ENCODE results near the gene GABRG3.
"Not testable (repeated sequence)": the region's sequence is repeated elsewhere in the genome, so short reads cannot be mapped to it uniquely, and the experiment has no call there.

Gene GABRG3

DNA sequence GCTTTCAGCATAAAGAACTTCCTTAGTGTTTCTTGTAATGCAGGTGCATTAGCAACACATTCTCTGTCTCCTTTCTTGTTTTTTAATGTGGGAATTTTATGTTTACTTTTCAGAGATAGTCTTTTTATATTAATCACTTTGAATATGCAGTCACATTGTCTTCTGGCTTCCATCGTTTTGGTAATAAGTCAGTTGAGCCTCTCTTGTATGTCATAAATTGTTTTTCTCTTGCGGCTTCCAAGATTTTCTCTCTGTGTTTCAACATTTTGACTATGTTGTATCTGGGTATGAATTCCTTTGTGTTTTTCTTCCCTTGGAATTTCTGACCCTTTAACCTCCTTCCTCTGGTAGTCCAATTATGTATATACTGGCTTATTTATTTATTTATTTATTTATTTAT is 25.3 kb downstream of the GABRG3 start:
- DNase-seq (ENCODE audit: low read depth): no peak

DNA sequence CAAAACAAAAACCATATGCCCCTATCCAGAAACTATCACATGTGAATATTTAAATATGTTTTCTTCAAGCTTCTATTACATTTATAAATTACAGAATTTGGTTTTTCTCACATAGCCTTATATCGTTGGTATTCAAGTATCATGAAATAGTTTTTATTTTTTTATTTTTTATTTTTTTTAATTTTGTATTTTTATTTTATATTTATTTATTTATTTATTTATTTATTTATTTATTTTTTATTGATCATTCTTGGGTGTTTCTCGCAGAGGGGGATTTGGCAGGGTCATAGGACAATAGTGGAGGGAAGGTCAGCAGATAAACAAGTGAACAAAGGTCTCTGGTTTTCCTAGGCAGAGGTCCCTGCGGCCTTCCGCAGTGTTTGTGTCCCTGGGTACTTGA is 32.0 kb downstream of the GABRG3 start:
- DNase-seq (ENCODE audit: low read depth): not testable (repeated sequence)

DNA sequence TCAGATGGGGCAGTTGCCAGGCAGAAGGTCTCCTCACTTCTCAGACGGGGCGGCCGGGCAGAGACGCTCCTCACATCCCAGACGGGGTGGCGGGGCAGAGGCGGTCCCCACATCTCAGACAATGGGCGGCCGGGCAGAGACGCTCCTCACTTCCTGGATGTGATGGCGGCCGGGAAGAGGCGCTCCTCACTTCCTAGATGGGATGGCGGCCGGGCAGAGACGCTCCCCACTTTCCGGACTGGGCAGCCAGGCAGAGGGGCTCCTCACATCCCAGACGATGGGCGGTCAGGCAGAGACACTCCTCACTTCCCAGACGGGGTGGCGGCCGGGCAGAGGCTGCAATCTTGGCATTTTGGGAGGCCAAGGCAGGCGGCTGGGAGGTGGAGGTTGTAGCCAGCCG is 33.2 kb downstream of the GABRG3 start:
- not testable (repeated sequence) for DNase-seq (ENCODE audit: low read depth)

DNA sequence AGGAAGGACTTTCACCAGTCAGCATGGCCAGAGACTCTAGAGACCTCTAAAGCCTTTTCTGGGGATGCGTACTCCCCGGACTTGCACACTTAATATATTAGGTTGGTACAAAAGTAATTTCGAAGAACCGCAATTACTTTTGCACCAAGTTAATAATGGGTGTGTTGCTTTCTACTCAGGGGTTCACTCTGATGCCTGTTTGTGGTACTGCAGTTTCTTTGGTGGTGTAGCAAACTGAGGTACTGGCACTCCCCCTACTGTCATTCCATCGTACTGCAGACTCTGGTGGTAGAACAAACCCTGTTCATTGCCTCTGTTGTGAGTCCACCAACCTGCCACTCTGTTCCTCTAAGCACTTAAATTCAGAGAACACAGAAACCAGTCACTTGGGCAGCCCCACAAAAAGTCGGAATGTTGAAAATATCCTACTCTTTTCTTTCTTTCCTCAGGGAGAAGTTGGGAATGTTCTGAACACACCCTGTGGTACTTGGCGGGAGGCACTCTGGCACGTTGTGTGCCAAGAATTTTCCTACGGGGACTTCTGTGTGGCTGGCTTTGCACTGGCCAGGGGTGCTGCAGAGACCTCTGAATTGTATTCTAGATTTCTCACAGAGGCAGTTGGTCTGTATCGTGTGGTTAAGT is 46.3 kb downstream of the GABRG3 start:
- no peak for DNase-seq (ENCODE audit: low read depth)

DNA sequence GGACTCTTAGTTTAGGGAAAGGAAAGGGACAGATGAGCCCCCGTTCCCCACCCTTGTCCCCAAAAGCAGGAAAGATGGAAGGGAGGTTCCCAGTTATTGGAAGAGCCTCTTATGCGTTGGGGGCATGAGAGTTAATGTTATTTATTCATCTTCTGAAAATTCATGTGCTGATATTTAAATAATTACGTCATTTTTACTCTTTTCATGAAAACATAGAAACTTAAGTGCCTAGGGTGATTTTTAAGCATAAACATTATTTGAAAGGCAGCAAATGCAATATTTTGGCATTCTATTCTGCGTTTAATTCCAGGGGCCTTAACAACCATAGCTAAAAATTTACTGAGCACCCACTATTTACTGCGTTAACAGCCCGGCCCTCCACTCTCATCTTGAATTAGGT is 48.7 kb downstream of the GABRG3 start:
- no peak for DNase-seq (ENCODE audit: low read depth)

DNA sequence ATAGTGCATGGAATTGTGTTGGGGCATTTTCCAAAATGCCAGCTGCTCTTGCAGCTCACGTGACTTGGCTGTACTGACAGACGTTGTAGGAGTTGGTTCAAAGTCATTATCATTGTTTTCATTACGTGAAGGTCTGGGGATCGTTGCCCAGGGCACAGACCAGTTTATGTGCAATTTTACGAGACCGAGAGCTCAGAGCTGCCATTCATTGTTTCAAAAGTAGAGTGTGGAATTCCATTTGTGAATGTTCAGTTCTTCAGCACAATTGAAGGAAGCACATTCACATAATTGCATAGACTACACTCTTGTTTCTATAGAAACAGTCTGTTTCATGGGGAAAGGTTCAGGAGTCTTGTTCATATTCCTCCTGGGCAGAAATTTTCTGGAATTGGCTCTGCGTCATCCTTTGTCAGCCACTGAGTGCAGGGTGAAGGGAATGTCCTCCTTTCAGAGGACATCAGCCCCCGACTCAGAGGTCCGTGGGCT is 54.5 kb downstream of the GABRG3 start:
- no peak for DNase-seq (ENCODE audit: low read depth)

DNA sequence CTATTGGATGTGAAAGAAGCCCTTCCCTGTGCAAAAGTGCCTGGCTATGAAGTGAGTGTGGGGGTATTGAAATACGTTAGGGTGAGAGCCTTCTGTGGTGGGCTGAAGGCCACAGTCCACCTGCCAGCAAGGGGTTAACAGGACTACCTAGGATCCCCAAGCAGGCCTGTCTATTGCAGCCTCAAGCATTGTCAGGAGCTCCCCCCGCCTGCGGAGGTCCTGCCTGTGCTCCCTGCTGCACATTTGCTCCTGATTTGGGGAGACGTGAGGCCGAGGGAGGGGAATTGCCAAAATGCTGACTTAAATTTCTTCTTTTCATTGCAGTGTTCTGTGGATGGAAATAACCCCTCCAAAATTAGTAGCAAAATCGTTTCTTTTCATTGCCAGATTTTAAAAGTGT is 56.2 kb downstream of the GABRG3 start:
- DNase-seq (ENCODE audit: low read depth): no peak

DNA sequence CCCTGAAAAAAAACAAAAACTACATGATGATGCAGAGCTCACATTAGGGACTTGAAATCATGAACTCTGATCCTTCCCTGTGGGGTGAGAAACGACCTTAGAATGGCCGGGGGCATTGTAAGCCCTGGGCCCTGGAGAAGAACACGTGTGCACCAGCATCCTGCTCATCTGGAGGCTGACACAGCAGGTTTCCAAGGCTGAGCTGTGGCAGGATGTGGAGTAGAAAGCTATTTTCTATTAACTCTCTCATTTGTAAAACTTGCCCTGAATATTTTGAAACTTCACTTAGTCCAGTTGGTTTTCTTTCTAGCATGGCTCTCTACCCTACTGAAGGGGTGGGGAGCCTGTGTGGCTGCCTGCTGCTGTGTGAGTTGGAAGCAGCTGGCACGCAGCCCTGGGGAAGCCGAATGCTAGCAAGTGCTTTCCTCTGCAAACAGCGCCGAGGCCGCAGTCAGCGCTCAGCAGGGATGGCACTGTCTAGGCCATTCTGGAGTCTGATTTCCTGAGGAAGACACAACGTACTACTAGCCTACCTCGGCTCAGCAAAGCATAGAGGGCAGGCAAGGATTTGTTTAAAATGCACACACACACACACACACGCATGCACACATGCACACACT is 58.0 kb downstream of the GABRG3 start:
- no peak for DNase-seq (ENCODE audit: low read depth)

DNA sequence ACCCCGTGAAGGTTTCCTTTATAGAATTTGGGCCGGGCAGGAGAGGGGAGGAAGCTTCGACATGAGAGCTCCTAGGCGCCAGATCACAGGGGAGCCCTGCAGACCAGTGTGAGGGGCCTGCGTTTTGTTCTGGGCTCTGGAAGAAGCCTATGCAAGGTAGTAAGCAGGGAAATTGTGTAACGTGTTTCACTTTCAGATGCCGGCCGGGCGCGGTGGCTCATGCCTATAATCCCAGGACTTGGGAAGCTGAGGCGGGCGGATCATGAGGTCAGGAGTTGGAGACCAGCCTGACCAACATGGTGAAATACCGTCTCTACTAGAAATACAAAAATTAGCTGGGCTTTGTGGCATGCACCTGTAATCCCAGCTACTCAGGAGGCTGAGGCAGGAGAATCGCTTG is 65.2 kb downstream of the GABRG3 start:
- no peak for DNase-seq (ENCODE audit: low read depth)

DNA sequence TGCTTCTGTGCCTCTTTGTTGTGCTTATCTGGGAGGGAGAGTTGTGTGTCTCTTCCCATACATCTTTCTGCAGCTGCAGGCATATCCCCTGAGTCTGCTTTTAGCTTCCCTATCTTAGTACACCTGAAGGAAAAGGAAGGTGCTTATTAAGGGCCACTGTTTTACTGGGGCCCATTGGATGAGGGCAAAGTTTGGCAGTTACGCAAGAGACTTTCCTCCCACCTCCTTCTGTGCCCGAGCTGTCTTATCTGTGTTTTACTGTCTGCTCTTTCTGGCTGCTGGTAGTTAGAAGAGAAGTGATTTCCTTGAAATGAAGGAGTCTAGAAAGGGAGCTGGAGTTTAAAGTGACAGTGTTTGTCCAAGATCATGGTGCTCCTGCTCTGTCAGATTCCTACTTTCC is 66.5 kb downstream of the GABRG3 start:
- no peak for DNase-seq (ENCODE audit: low read depth)

DNA sequence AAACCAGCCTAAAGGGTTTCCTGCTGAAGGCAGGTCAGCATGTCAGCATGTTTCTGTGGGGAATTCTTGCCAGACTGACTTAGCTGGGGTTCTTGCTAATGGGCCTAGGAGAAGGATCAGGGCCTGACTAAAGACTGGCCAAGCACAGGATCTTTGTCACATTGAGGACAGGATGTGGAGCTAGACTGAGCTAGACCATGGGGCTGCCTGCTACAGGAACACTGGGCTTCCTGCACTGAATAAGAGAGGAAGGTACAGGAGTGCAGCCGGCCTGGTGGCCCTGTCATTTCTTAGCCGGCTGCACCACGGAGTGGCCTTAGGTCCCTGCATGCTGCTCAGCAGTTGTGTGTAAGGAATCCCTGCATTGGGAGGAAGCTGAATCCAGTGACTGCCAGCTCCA is 68.2 kb downstream of the GABRG3 start:
- DNase-seq (ENCODE audit: low read depth): no peak

DNA sequence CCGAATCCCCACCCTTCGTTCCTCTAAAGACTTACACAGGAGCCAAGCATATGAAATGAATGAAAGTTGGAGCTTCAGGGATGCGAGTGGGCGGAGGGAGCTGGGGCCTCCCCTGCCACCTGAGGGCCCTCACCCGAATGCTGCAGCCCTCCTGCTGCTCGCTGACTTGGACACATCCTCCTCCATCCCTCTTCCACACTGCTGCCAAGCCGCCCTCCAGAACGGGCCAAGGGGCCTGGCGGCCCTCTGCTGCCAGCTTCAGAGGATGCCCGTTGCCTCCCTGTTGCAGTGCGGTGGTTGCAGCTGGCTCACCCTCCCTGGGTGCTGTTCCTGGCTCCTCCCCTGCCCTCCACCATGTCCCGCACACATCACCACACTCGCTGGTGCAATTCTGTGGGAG is 71.2 kb downstream of the GABRG3 start:
- DNase-seq (ENCODE audit: low read depth): no peak

DNA sequence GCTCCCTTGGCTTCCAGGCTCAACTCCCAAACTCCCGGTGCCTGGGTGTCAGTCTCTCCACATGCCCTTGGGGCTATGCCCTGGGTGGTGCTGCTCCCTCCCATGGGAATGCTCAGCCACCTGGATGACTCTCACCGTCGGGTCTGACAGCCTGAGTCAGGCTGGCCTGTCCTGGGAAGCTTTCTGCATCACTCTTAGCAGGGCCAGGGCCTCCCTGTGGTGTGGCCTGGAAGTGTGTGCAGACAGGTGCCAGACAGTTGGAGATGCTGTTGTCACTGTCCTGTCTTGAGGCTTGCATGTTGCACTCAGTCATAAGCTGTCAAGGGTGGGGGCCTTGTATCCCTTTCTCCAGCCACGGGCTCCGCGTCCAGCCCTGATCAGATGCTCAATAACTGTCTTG is 71.7 kb downstream of the GABRG3 start:
- no peak for DNase-seq (ENCODE audit: low read depth)

DNA sequence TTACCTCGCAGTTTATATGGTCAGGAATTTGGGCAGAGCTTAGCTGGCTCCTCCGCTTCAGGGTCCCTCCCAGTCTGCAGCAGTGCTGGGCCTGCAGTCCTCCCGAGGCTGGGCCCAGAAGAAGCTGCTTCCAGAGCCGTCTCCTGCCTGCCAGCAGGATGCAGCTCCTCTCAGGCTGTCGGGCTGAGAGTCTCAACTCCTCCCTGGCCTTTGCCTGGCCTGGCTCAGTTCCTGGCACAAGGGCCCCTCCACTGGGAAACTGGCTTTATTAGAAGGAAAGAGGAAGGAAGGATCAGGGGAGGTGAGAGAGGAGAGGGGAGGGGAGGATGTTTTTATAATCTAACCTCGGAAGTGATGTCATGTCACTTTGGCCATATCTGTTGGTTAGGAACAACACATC is 72.8 kb downstream of the GABRG3 start:
- no peak for DNase-seq (ENCODE audit: low read depth)

DNA sequence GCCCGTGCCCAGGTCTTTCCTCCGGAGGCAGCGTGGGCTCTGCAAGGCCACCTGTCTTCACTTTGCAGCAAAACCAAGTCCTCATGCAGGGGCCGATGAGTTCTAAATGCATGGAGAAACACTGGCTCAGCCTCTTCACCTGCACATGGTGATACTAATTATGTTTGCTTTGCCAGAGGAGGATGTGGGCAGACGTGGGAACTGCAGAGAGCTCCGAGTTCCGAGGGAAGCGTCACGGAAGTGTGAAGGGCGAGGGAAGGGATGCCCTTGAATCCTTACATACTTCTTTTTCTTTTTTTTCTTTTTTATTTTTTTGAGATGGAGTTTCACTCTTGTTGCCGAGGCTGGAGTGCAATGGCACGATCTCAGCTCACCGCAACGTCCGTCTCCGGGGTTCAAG is 74.8 kb downstream of the GABRG3 start:
- no peak for DNase-seq (ENCODE audit: low read depth)

DNA sequence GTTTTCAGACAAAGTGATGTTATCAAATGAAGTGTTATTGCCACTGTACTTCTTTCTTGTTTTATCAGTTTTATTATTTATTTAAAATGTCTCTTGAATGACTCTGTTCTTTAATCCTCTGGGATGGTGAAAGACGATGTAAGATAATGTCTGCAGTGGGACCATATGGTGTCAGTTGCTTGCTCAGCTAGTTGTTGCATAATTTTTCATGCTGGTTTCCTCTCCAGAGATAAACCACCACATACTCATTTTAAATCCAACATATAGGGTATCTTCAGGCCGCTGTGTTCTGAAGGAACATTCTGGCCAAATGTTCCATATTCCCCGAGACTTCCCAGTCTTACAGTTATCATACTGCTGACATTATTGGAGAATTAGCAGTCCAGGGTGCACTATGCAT is 75.9 kb downstream of the GABRG3 start:
- DNase-seq (ENCODE audit: low read depth): no peak

DNA sequence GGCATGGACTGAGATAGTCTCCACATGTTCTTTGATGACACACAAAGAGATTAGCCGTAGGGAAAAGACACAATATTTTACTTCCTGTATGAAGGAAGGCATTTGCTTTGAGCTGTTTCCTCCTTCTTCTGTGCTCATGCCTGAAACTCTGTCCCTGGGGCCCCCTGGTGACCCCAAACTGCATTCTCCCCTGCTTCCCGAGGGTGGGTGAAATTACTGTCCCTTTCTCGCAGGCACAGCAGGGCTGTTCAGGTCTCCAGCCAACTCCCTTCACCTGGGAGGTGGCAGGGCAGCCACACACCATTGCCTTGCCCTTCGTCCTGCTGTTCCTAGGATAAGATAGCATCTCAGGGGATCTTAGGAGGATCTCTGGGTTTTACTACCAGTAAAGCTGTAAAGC is 79.2 kb downstream of the GABRG3 start:
- DNase-seq (ENCODE audit: low read depth): no peak

DNA sequence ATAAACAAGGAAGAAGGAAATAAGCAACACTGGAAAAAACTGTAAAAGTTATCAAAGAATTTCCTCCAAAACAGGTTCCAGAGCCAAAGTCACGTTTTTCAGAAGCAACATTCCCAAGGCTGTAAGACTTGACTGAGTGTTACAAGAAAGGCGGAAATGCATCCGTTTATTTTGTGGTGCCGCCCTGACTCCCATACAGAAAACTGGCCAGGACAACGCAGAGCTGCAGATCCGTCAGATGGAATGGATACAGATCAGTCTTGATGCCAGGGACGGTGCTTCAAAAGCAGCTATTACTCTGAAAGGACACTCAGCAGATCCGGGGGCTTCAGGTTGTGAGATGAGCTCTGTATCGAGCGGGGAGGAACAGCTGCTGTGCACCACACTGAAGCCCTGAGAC is 83.4 kb downstream of the GABRG3 start:
- no peak for DNase-seq (ENCODE audit: low read depth)

DNA sequence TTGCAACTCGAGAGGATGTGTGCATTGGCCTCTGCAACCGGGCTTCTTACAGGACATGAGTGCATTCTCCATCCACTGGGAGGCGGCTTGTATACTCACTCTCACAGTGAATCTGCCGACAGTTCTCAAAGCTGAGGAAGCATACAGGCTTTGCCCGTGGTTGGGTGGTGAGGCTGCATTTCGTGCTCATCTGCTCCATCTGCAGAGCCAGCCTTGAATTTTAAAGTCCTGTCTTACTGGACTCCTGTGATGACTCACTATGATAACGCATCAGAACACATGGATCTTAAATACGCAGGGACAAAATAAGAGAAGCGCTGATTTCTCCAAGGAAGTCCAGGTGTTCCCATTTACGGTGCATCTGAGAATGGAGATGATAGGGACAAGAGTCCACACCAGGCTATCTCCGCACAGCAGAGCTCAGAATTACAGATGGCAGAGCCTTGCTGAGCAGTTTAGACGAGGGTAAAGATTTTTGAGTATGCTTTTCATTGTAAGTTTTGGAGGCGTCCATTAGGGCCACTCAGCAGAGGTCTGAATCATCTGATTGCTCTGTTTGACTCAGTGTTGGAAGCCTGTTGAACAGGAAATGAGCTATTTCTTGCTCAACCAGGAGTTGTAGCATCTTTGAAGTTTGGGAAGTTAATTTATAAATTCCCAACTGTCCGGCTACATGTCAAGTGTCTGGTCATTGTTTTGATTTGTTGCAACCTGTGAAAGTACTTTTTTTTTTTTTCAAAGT is 87.1 kb downstream of the GABRG3 start:
- no peak for DNase-seq (ENCODE audit: low read depth)

DNA sequence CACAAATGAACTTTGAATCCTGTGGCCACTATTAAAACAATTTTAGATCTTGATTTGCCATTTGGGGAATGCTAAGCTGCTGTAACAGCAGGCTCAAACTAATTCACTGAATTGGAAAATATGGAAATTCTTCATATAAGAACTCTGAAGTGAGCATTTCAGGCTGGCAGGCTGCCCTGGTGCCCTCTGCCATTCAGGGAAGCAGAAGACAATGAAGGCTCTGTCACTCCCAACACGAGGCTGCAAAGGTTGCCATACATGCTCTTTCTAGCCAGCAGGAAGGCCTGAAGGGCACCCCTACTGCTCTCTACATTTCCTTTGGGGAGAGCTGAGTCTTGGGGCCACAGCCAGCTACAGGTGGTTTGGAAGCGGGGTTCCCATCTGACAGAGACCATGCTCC is 88.0 kb downstream of the GABRG3 start:
- no peak for DNase-seq (ENCODE audit: low read depth)

DNA sequence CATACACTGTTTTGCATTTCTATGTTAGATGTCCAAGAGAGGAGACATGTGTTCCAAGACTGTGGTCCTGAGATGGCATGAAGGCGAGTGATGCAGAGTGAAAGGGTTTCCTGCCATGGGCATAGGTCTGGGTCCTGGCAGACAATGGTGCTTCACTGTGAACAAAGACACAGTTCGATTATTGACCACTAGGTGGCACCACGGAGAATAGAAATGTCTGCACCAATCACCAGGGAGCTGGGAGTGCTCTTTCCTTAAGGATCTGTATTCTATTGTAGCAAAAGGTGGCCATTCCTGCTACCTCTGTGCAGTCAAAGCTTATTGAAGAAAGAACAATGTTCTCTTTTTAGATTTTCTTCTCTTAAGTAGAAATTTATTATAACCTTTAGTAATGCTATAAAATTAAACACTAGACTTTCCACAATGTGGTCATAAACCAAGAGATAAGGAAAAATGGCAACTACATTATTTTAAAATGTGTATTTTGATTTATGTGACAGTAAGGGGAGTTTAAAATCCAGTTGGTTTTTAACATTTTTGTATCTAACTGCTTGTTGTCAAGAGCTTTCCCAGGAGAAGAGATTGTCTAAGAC is 88.7 kb downstream of the GABRG3 start:
- DNase-seq (ENCODE audit: low read depth): peak; percentile 0

DNA sequence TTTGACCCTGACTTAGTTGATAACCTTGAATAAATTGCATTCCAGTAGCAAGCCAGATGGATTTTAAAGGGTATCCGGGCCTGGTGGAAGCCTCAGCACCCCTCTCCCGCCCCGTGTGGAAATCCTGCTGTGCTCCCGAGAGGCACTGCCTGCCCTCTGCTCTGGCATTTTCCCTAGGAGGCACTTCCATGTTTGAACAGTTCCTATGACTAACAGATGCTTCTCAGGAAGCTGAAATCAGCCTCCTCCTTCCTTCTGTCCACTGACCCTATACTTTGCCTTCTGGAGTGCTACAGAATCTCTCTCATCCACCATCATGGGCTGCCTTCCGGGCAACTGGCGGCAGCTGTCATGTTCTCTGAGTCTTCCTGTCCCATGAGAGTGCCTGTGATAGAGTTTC is 90.8 kb downstream of the GABRG3 start:
- DNase-seq (ENCODE audit: low read depth): no peak

DNA sequence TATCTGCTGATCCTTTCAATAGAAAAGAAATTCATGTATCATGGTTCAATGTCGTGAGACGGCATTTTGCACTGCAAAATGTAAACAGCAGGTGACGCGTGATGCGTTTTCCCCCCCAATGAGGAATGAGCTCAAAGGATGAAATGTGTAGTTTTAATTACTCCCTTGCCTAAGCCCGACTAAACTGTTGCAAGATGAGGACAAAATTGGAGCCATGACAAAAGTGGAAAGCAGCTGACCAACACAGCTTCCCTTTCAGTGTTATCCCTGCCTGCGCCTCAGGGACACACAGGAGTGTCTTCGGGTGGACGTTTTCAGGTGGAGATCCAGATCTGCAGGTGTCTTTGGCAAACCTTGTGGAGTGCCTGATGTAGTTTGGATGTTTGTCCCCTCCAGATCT is 92.0 kb downstream of the GABRG3 start:
- DNase-seq (ENCODE audit: low read depth): no peak
